HG03520 (cell line): Measurements from ENCODE around the gene PTCH2.
"Not testable (repeated sequence)": the region's sequence is repeated elsewhere in the genome, so short reads cannot be mapped to it uniquely, and the experiment has no call there.

Experiments used
- ATAC-seq: cut with Tn5 transposase; IDR thresholded peaks from one replicate; pipeline ENCODE4 v1.9.1; 2021; ENCODE audit warnings: mild to moderate bottlenecking, moderate library complexity; ENCODE audit not compliant: unreplicated experiment

PTCH2 gene

GRCh38 chr1:44839576-44839975, 3.5 kb downstream of the PTCH2 start:
- ATAC-seq = no peak

DNA sequence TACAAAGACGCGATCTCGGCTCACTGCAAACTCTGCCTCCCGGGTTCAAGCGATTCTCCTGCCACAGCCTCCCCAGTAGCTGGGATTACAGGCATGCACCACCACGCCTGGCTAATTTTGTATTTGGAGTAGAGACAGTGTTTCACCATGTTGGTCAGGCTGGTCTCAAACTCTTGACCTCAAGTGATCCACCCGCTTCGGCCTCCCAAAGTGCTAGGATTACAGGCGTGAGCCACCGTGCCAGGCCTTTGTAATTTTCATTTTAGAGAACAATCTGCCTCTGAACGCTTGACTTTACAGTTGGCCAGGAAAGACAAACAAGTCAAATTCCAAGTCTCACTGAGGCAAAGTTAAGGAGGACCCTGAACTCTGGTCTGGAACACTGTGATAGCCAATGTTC, 4.8 kb downstream of the PTCH2 start:
- ATAC-seq = not testable (repeated sequence)

GRCh38 chr1:44835738-44836675, 7.0 kb downstream of the PTCH2 start:
- ATAC-seq = no peak

GRCh38 chr1:44834328-44834727, 8.7 kb downstream of the PTCH2 start:
- no peak for ATAC-seq

- ATAC-seq = no peak
Measured at GRCh38 chr1:44832056-44832705, 10.9 kb downstream of the PTCH2 start.

- no peak for ATAC-seq
Measured at GRCh38 chr1:44831516-44831915, 11.5 kb downstream of the PTCH2 start.

GRCh38 chr1:44830900-44831304, 12.2 kb downstream of the PTCH2 start:
- ATAC-seq = no peak

GRCh38 chr1:44829506-44830384, 13.3 kb downstream of the PTCH2 start:
- ATAC-seq = no peak

DNA sequence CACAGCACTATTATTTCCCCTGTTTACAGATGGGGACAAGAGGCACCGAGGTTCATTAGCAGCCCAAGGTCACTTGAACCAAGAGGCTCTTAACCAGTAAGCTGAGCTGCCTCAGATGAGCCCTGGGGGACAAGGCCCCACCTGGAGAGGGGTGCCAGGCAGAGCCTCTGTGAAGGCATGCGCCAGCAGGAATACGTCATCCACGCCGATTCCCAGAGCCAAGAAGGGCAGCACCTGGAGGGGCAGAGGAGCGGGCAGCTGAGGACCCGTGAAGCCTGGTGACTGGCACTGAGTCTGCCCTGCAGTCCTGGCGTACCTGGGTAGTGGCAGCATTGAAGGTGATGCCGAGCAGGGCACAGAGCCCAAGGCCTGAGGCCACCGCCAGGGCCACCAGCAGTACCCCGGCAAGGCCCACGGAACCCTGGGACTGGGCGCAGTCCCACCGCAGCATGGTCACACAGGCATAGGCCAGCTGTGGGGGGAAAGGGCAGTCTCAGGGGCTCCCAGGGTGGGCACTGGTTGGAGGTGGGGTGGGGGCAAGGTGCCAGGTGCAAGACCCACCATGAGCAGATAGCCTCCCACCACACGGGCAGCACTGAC, 14.1 kb downstream of the PTCH2 start:
- ATAC-seq = no peak

DNA sequence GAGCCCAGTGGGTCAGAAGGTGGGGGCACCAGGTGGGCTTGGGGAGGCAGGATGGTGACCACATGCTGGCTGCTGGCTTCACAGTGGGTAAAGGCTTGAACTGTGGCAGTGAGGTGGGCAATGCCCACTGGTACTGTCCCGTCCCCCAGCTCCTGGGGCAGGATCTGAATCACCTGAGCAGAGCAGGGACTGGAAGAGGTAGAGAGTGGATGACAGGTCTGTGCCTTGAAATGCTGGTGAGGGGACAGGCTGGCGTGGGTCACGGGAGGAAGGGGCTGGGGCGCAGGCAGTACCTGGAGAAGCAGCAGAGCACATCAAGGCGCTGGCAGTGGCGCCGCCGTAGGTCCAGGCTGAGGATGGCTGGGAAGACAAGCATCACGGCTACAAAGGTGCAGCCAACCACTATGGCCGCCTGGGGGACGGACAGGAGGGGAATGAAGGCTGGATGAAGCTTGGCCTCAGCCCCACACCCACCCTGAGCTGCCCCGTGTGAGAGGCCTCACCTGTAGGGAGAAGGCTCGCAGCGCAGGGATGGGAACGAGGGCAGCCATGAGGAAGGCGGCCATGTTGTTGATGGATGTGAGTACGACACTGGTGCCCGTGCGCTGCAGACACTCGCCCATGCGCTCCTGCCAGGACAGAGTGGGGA, 14.9 kb downstream of the PTCH2 start:
- ATAC-seq = no peak

- ATAC-seq = no peak
Measured at GRCh38 chr1:44827197-44828002, 15.7 kb downstream of the PTCH2 start.

DNA sequence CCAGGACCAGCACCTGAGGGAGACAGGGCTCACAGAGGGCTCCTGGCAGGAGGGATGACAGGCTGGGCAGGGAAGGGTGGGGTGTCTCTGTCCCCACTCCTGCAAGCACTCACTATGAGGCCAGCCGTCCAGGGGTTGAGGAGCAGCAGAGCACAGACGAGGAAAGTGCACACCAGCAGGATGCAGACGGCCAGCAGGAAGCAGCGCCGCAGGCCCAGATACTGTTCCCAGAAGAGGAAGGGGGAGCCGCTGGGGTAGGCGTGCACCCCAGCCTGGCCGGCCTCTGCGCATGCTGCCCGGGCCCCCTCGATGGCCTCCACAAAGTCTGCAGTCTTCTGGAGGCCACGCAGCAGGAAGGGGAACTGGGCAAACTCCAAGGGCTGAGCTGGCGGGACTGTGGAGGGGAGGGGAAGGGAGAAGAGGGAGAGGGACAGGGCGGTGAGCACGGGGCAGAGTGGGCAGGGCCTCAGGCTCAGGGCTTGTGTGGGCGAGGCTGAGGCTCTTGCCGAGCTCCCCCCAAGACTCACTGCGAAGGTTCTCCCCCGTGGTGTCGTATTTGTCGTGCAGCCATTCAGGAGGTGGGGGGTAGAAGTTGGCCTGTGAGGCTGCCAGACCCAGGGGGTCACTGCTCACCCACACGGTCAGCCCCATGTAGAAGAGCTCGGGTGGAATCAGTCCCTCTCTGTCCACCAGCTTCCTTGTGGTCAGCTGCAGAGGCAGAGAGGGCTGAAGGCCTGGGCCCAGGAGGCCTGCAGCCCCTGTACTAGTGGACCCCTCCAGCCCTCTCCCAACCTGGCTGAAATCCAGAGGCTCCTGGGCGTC, 16.5 kb downstream of the PTCH2 start:
- no peak for ATAC-seq

DNA sequence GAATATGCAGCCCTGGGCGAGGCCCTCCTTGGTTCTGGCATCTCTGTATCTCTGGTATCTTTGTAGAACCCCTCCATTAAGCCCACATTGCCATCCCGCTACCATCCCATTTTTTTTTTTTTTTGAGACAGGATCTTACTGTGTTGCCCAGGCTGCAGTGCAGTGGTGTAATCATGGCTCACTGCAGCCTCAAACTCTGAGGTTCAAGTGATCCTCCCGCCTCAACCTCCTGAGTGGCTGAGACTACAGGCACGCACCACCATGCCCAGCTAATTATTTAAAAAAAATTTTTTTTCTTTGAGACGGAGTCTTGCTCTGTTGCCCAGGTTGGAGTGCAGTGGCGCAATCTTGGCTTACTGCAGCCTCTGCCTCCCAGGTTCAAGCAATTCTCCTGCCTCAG, 18.7 kb downstream of the PTCH2 start:
- not testable (repeated sequence) for ATAC-seq

DNA sequence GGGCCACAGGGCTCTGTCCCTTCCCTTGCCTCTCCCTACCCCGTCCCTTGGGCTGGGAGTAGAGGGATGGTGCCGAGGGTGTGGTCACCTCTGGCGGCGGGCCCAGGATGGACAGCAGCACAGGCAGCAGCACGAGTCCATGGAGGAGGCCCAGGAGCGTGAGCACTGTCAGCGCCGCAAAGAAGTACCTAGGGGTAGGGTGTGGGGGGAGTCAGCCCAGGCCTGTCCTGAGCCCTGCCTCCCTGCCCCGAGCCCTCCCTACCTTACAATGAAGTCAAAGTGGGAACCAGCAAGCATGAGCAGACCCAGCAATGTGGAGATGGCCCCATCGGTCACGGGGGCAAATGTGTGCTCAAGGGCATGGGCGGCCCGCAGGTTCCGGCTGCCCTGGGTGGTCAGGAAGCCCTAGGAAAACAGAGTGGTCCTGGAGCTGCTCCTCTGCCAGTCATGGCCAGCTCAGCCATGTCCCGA, 20.0 kb downstream of the PTCH2 start:
- no peak for ATAC-seq

DNA sequence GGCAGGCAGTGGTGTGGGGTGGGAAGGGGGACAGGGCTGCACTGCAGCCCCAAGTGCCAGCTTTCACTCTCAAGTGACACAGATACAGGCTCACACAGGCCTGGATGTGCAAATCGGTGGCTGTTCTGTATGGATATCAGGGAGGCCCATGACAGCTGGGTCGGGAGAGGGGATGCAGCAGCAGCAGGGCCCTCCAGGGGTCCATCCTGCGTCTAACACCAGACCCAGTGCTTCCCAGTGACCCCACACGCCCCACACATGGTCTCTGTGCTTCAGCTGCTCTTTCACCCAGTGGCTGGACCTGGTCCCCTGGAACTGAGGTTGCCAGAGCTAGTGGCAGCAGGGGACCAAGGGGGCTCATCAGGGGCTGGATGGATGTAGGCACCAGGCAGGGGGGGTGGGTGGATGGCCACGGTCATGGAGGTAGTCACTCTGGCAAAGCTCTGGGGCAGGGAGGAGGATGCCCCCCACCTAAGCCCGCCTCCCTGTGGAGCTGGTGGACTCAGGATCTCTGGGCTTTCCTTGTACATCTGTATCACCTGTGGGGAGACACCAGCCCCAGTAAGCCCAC, 20.8 kb downstream of the PTCH2 start:
- ATAC-seq = no peak

DNA sequence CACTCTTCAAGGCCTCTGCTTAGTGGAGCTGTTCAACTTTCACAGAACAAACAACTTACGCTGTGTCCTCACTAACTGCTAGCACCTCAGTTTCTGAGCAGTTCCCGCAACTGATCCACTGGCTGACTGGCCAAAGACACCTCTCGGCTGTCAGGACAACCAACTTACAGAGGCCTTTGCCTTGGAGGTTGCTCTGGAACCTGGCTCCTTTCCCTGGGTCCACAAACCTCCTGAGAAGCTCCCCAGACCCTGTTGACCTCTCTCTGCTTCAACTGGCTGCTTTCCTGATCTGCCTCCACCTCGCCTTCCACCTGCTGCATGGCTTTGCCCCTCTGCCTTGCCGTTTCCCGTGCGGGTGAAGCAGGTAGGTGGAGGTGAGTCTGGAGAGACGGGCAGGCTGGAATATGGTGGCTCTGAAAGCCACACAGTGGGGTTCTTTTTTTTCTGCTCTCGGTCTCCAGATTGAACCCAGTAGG, 21.8 kb downstream of the PTCH2 start:
- ATAC-seq = no peak

DNA sequence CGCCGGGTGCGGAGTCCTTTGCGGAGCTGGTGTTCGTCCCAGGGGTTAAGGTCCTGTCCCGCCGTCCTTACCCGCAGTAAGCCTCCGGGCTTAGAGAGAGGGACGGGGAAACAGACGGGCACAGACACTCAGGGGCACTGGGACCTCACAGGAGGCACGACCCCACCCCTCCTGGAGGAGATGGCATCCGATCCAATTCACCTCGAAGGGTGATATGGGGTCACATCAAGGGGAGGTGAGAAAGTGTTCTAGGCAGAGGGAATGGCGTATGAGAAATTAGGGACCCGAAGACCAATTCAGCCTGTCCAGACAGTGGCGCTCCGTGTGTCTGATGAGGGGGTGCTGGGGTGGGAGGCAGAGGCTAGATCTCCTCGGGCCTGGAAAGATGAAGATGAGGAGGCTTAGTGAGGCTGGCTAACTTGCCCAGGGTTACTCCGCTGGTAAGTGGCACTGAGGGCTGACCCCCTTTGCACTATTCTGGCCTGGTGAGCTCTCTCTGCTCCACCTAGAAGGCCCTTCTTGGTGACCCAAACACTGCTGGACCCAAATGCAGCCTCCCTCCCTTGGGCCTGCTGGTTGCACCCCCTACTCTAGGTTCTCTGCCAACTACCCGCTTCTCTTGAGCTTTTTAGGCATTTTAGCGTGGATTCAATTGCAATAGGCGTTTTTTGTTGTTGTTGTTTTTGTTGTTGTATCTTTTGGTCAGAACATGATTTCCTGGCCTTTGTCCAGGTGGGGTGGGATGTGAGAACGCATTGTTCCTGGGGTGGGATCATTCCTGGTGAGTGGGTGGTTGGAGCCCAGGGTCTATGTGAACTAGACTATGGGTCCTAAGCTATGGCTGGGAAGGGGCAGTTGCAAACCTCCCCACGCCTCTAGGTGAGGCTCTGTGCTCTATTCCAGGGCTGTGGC, 22.5 kb downstream of the PTCH2 start:
- no peak for ATAC-seq
